Spinal cord (tissue), 10 donors: Measurements from ENCODE around the gene SND1. TPM values are rescaled to one million over a fixed set of nuclear protein-coding genes. Genes with fewer than 3 reads are reported as not detected.

Source experiments
- DNase-seq, 6 donors: peaks; one replicate each; pipeline versions ENCODE4 v3.0.0 to v3.0.0-alpha.2; 2013 to 2015; ENCODE audit warnings: low spot score in 6 of 6, low read depth in 4 of 6
- H3K27ac ChIP-seq: one replicate; pipeline ENCODE4 v1.5.1; 2013; ENCODE audit warnings: low read depth, low read length, control low read depth
- H3K27me3 ChIP-seq: one replicate; pipeline ENCODE4 v1.6.1; 2013; ENCODE audit warnings: low read length; ENCODE audit not compliant: control insufficient read depth, insufficient read depth
- H3K36me3 ChIP-seq: one replicate; pipeline ENCODE4 v1.6.1; 2013; ENCODE audit warnings: low read length; ENCODE audit not compliant: control insufficient read depth, insufficient read depth
- H3K4me1 ChIP-seq: one replicate; pipeline ENCODE4 v1.6.1; 2013; ENCODE audit warnings: low read length; ENCODE audit not compliant: control insufficient read depth, insufficient read depth
- H3K4me3 ChIP-seq: one replicate; pipeline ENCODE4 v1.5.1; 2013; ENCODE audit warnings: low read depth, low read length, control low read depth
- H3K9me3 ChIP-seq: one replicate; pipeline ENCODE4 v1.6.1; 2013; ENCODE audit warnings: low read length; ENCODE audit not compliant: control insufficient read depth, insufficient read depth
- WGBS: methylation state at CpG from one replicate; pipeline ENCODE4 v1.1.5; 2013; ENCODE audit warnings: missing lambda C conversion rate; ENCODE audit not compliant: insufficient coverage; 5-methylcytosine and 5-hydroxymethylcytosine counted together
- polyA plus RNA-seq, 2 donors: library from polyadenylated mRNA; unstranded; fragments of 120-200 nt; gene quantifications; one replicate each; pipeline ENCODE4 v1.2.1, GENCODE V29; 2013; ENCODE audit not compliant: insufficient read length in 2 of 2
- total RNA-seq, 2 donors: library from RNA; depleted of rRNA in 1 of 2; stranded (reverse); fragments of 120-200 nt in 1 of 2; fragments of >200 nt in 1 of 2; gene quantifications; one replicate each; pipeline versions ENCODE4 v1.2.3 to v1.2.4, GENCODE V29; 2013 to 2014
- donor health status: healthy.

SND1 gene
- total and polyA plus RNA-seq, 4 donors = 72.1 to 125 (median 91.3) TPM

DNA sequence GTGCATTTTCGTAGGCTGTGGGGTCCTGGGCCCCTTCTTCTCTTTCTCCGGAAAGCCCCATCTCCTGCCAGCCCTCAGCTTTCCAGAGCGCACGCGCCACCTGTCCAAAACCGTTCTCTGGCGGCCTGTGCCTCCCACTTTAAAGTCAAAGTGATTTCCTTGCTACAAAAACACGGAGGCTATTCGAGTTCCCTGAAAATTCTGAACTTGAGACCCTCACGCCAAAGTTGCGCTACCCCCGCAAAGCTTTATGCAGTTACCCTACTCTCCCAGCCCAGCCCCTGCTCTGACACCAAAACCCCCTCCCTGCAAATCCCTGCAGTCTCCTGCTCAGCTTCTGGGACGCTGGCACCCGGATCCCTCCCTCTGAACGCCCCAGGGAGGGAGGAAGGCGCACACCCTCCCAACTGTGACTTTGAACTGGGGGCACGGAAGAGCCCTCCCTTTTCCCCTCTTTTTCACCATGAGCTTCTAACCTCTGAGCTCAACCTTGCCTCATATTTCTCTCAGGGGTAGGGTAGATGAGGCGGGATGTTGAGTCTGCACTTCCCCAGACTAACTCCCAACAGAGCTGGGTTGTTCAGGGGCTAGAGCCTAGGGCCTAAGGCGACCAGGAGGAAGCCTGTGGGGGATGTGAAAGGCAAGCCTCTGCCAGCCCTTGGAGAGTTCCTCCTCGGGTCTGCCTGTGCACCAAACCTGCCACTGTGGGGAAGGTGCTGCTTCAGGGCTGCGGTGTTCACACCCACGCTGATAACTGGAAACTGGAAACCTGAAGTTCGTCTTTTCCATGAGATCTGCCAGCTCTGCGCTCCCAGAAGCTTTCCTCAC is 31.4 kb upstream of the SND1 start:
- H3K4me3 ChIP-seq = no peak overlapping the region
- H3K36me3 ChIP-seq = no peaks in the 10 kb centered on the region
- peaks cover 6% of the 10 kb centered on the region for H3K4me1 ChIP-seq
- DNase-seq = peak in 1 of 6 donors; percentile 26
- peaks cover 44% of the 10 kb centered on the region for H3K27me3 ChIP-seq
- WGBS = 4% methylated on average over 19 of the region's 24 CpGs
- no peaks in the 10 kb centered on the region for H3K9me3 ChIP-seq
- no peak overlapping the region for H3K27ac ChIP-seq

GRCh38 chr7:127625331-127625730 is 26.7 kb upstream of the SND1 start:
- peaks cover 4% of the 10 kb centered on the region for H3K4me1 ChIP-seq
- no peaks in the 10 kb centered on the region for H3K9me3 ChIP-seq
- H3K4me3 ChIP-seq = no peak overlapping the region
- H3K27ac ChIP-seq = no peak overlapping the region
- DNase-seq = no peak
- peaks cover 6% of the 10 kb centered on the region for H3K27me3 ChIP-seq
- H3K36me3 ChIP-seq = no peaks in the 10 kb centered on the region

DNA sequence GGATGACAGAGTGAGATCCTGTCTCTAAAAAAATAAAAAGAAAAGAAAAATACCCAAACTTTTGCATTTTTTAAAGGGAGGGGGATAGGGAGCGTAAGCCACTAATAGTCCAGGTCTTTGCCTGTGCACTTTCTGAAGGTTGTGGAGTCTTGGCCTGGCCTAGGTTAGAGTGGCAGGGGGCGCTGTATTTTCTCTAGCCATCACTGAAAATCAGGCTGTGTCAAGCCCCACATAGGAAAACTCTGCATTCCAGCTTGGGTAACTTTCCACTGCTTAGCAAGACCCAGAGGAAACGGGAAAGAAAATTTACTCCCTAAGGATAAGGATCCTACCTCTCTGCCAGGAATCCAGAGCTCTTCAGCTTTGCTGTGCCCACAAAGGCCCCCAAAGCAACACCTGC is 23.5 kb upstream of the SND1 start:
- WGBS = 100% methylated on average over 1 of the region's 3 CpGs
- Histone ChIP-seq H3K27me3 (no peaks in the 10 kb centered on the region), H3K9me3 (no peaks in the 10 kb centered on the region), H3K4me3 (no peak overlapping the region), H3K27ac (no peak overlapping the region), H3K36me3 (no peaks in the 10 kb centered on the region), H3K4me1 (no peaks in the 10 kb centered on the region)
- no peak for DNase-seq

- Histone ChIP-seq H3K9me3 (no peaks in the 10 kb centered on the region), H3K4me3 (no peak overlapping the region), H3K36me3 (no peaks in the 10 kb centered on the region), H3K27me3 (no peaks in the 10 kb centered on the region), H3K27ac (no peak overlapping the region), H3K4me1 (no peaks in the 10 kb centered on the region)
- 24% methylated on average over 4 of the region's 5 CpGs for WGBS
- no peak for DNase-seq
Observed at GRCh38 chr7:127629268-127629854, 22.6 kb upstream of the SND1 start.

DNA sequence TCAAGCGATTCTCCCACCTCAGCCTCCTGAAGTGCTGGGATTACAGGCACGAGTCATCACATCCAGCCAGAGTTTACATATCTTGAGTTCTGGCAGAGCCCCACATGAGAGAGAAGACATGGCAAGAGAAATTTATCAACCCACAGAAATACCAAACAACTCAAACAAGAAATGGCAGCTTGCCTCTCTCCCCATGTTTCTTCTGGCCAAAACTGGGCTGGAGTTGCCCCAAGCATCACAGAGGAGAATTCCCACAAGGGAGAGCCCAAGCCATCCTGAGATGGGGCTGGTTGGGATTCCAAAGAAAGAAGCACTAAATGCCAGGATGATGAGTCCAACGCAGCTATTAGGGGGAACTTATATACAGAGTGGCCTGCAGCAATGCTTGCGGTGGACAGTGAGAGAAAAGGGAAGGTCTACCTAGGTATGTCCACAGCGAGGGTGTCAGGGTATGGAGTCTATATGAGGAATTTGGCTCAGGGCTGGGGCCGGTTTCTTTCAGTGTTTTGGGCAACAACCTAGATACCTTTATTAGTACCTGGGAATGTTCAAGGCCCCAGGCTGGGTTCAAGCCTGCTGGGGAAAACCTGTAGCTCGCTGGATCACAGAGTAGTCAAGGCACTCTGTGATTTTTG is 19.6 kb upstream of the SND1 start:
- Histone ChIP-seq H3K9me3 (no peaks in the 10 kb centered on the region), H3K27me3 (no peaks in the 10 kb centered on the region), H3K4me1 (no peaks in the 10 kb centered on the region), H3K27ac (no peak overlapping the region), H3K4me3 (no peak overlapping the region), H3K36me3 (no peaks in the 10 kb centered on the region)
- peak in 1 of 6 donors; percentile 29 for DNase-seq
- WGBS = 94% methylated on average over 6 of the region's 7 CpGs

DNA sequence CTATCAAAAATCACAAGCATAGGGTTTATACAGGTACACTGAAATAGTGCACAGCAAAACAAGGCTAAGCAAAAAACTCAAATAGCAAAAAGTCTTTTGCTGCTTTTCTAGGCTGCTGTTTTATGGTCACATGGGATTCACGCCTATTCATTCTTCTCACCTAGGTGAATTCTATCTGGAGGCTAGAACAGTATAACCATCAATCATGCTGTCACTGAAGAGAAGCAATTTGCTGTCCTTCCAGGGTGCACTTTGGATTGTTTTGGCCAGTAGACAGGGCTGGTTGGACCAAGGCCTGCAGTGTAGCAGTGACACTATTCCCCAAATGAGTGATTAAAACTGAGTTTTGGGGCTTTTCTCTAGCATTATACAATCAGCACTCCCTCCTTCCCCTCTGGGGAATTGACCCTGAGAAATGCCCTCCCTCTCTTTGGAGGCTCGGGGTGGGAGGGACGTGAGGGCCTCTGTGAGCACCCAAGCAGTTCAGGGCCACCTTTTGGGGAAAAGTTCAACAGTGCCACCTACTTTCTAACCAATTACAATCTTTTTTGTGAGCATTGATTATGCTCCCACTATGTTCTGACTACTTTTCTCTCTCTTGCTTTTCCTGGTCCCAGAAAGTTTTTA is 16.2 kb upstream of the SND1 start:
- no peak for DNase-seq
- no peaks in the 10 kb centered on the region for H3K9me3 ChIP-seq
- no peaks in the 10 kb centered on the region for H3K27me3 ChIP-seq
- no peak overlapping the region for H3K4me3 ChIP-seq
- no CpG with 5 or more reads among the region's 3 CpGs for WGBS
- no peaks in the 10 kb centered on the region for H3K36me3 ChIP-seq
- no peak overlapping the region for H3K27ac ChIP-seq
- H3K4me1 ChIP-seq = no peaks in the 10 kb centered on the region

DNA sequence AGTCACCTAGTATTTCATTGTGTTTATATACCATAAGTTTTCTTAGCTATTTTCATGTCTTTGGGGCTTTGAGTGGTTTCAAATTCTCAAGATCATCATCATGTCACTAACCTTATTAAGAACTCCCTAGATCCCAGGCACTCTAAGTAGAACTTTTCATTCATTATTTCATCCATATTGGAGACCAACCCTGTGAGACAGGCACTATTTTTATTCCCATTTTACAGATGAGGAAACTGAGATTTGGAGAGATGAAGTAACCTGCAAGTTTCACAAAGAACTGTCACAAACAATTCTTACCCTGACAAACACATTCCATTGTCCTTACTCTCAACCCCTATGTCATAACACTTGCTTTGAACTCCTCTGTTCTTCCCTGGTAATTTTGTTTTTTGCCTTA is 13.8 kb upstream of the SND1 start:
- no peaks in the 10 kb centered on the region for H3K4me1 ChIP-seq
- H3K36me3 ChIP-seq = no peaks in the 10 kb centered on the region
- no peak for DNase-seq
- no peaks in the 10 kb centered on the region for H3K27me3 ChIP-seq
- no peak overlapping the region for H3K27ac ChIP-seq
- H3K4me3 ChIP-seq = no peak overlapping the region
- H3K9me3 ChIP-seq = no peaks in the 10 kb centered on the region

DNA sequence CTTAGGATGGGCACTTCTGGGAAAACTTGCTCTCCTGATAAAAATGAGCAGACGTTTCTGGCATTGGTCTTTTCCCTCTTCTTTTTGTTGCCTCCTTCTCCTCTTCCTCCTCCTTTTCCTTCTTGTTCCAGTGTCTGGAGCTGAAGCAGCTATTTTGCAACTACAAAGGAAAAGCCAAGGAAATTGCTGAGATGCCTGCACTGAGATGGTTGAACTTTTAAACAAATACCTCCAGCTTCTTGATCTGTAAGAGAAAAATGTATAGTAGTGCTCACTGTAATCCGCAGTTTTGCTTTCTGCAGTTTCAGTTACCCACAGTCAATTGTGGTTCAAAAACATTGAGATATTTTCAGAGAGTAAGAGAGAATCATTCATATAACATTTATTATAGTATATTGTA is 7.5 kb upstream of the SND1 start:
- H3K27me3 ChIP-seq = no peaks in the 10 kb centered on the region

DNA sequence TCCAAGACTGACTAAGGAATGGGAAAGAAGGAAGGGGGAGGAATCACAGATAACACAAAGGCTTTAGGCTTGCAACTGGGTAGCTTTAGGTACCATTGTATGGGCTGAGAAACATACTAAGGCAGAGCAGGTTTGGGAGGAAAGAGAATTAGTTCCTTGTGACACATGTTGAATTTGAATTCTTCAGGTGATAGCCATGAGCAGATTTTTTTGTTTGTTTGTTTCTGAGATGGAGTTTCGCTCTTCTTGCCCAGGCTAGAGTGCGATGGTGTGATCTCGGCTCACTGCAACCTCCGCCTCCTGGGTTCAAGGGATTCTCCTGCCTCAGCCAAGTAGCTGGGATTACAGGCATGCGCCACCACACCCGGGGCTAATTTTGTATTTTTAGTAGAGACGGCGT is 4.4 kb upstream of the SND1 start:
- H3K4me1 ChIP-seq = peaks cover 12% of the 10 kb centered on the region
- no peaks in the 10 kb centered on the region for H3K27me3 ChIP-seq
- 99% methylated on average over 8 of the region's 8 CpGs for WGBS
- no peak overlapping the region for H3K4me3 ChIP-seq
- no peak overlapping the region for H3K27ac ChIP-seq
- no peaks in the 10 kb centered on the region for H3K9me3 ChIP-seq
- H3K36me3 ChIP-seq = no peaks in the 10 kb centered on the region
- DNase-seq = no peak

More for the DNA sequence above, 7.5 kb upstream of the SND1 start:
- WGBS = 67% methylated on average over 1 of the region's 2 CpGs
- no peak for DNase-seq
- no peak overlapping the region for H3K27ac ChIP-seq
- no peaks in the 10 kb centered on the region for H3K9me3 ChIP-seq
- no peaks in the 10 kb centered on the region for H3K4me1 ChIP-seq
- H3K4me3 ChIP-seq = no peak overlapping the region
- no peaks in the 10 kb centered on the region for H3K36me3 ChIP-seq
